ENCODE measurements around the gene RAPGEF2.

The RAPGEF2 gene

DNA sequence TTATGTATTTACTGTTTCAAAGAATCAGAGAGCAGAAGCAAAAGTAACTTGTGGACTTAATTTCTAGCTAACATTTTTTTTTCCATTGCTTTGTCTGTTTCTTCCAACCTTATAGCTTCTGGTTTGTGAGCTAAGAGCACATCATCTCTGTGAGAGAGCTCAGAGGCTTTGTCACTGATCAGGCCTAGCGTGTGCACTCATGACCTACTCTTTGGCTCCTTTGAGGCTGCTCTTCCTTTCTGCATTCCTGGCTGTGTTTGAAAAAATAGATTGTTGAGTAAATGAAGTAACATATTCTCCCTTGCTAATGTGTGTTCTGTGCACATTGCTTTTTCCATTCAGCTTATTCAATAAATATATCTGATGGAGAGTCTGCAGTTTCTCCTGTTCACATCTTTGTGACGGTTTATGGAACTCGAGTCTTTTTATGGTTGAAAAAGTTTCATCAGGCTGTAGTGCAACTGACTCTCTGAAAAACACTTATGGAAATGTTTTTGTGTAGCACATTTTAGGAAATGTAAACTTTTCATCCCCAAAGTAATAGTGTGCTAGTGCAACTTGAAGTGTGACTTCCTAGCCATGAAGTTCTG is 133.0 kb downstream of the RAPGEF2 start:
- H3K4me3 ChIP-seq (ENCODE audit: low read depth, low read length), result no peak overlapping the region
- DNase-seq (ENCODE audit: low read depth), result no peak

DNA sequence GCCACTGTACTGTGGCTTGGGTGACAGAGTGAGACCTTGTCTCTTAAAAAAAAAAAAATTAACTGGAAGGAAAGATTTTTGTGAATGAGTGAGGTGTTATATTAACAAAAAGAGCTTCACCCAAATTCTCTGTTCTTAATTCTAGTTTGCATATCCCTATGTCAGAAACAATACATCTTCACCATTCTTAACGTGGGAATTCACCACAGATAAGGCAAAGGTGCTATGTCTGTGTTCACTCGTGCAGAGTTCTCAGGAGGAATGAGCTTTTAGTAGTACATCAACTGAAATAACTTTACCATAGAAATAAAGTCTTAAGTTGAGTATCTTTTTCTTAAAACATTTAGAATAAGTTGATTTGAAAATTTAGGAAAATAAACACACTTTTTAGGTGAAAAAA is 135.1 kb downstream of the RAPGEF2 start:
- DNase-seq (ENCODE audit: low read depth), result no peak
- no peak overlapping the region for H3K4me3 ChIP-seq (ENCODE audit: low read depth, low read length)
- TF ChIP-seq, protein P1, sequence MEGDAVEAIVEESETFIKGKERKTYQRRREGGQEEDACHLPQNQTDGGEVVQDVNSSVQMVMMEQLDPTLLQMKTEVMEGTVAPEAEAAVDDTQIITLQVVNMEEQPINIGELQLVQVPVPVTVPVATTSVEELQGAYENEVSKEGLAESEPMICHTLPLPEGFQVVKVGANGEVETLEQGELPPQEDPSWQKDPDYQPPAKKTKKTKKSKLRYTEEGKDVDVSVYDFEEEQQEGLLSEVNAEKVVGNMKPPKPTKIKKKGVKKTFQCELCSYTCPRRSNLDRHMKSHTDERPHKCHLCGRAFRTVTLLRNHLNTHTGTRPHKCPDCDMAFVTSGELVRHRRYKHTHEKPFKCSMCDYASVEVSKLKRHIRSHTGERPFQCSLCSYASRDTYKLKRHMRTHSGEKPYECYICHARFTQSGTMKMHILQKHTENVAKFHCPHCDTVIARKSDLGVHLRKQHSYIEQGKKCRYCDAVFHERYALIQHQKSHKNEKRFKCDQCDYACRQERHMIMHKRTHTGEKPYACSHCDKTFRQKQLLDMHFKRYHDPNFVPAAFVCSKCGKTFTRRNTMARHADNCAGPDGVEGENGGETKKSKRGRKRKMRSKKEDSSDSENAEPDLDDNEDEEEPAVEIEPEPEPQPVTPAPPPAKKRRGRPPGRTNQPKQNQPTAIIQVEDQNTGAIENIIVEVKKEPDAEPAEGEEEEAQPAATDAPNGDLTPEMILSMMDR (IDR thresholded peaks at IDR 0.05; ENCODE audit: low read depth, low read length), result no peak
- no peak for TF ChIP-seq POLR2A (IDR thresholded peaks at IDR 0.05; ENCODE audit: extremely low read depth, insufficient read length)
- TF ChIP-seq, protein P2, sequence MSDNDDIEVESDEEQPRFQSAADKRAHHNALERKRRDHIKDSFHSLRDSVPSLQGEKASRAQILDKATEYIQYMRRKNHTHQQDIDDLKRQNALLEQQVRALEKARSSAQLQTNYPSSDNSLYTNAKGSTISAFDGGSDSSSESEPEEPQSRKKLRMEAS (IDR thresholded peaks at IDR 0.05; ENCODE audit: low read depth, low read length), result no peak
- TF ChIP-seq MYC (IDR thresholded peaks at IDR 0.05; ENCODE audit: low read depth, low read length), result no peak

More for the DNA sequence above, 133.0 kb downstream of the RAPGEF2 start:
- TF ChIP-seq, protein P2 (IDR thresholded peaks at IDR 0.05; ENCODE audit: low read depth, low read length), result no peak
- TF ChIP-seq POLR2A (IDR thresholded peaks at IDR 0.05; ENCODE audit: extremely low read depth, insufficient read length) (no peak), MYC (IDR thresholded peaks at IDR 0.05; ENCODE audit: low read depth, low read length) (no peak)
- TF ChIP-seq, protein P1 (IDR thresholded peaks at IDR 0.05; ENCODE audit: low read depth, low read length), result no peak

DNA sequence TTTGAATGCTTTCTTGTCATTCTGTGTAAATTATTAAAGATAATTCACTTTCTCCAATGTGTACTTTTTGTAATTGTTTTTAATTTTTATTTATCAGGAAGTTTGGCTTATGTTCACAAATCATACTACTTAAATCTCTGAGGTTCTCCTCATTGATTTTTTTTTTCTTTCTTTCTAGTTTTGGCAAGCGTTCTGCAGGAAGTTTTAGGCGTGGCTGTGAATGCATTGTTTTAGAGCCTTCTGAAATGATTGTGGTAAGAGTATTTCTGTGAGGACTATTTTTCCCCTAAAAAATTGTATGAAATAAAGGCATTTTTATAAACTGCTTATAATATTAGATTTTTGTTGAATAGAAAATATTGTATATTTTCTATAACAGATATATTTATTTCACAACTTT is 135.8 kb downstream of the RAPGEF2 start:
- no peak for DNase-seq (ENCODE audit: low read depth)
- no peak overlapping the region for H3K4me3 ChIP-seq (ENCODE audit: low read depth, low read length)
- TF ChIP-seq, protein P2 (IDR thresholded peaks at IDR 0.05; ENCODE audit: low read depth, low read length), result no peak
- TF ChIP-seq POLR2A (IDR thresholded peaks at IDR 0.05; ENCODE audit: extremely low read depth, insufficient read length), result no peak
- TF ChIP-seq MYC (IDR thresholded peaks at IDR 0.05; ENCODE audit: low read depth, low read length), result no peak
- TF ChIP-seq, protein P1 (IDR thresholded peaks at IDR 0.05; ENCODE audit: low read depth, low read length), result no peak

DNA sequence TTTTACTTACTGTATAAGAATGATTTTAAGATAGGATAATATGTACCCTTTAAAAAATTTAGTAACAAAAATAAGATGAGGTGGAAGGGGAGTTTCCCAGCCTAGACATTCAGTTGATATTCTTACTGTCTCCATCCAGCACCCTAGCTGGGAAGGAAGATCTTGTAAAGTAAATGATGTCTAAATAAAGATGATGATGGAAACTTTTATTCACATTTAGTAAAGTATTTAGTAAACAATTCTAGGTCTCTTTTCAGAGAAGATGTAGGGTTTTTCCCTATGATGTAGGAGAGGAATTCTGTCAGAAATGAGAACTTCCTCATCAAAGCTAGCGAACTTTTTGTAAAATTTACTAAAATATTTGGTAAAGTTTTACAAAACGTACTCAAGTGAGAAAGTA is 136.8 kb downstream of the RAPGEF2 start:
- no peak for DNase-seq (ENCODE audit: low read depth)
- H3K4me3 ChIP-seq (ENCODE audit: low read depth, low read length), result no peak overlapping the region
- TF ChIP-seq MYC (IDR thresholded peaks at IDR 0.05; ENCODE audit: low read depth, low read length), result no peak
- TF ChIP-seq, protein P1 (IDR thresholded peaks at IDR 0.05; ENCODE audit: low read depth, low read length), result no peak
- TF ChIP-seq, protein P2 (IDR thresholded peaks at IDR 0.05; ENCODE audit: low read depth, low read length), result no peak
- TF ChIP-seq POLR2A (IDR thresholded peaks at IDR 0.05; ENCODE audit: extremely low read depth, insufficient read length), result no peak

DNA sequence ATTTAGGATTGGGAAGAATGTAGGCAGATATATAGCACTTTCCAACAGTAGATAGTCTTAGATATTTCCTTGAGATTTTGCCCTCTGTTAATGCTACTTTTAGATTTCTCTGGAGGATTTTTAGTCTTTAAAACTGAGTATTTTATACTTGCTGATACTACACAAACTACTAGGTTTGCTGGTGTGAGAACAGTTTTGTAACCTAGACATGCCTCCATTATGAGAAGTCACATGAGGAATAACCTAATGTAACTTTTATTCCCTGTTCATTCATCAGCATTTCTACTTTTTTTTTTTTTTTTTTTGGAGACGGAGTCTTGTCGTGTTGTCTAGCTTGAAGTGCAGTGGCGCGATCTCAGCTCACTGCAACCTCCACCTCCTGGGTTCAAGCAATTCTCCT is 137.2 kb downstream of the RAPGEF2 start:
- no peak overlapping the region for H3K4me3 ChIP-seq (ENCODE audit: low read depth, low read length)
- no peak for DNase-seq (ENCODE audit: low read depth)
- no peak for TF ChIP-seq POLR2A (IDR thresholded peaks at IDR 0.05; ENCODE audit: extremely low read depth, insufficient read length)
- TF ChIP-seq, protein P1 (IDR thresholded peaks at IDR 0.05; ENCODE audit: low read depth, low read length), result no peak
- no peak for TF ChIP-seq MYC (IDR thresholded peaks at IDR 0.05; ENCODE audit: low read depth, low read length)
- TF ChIP-seq, protein P2 (IDR thresholded peaks at IDR 0.05; ENCODE audit: low read depth, low read length), result no peak

All from NB4 (cell line).